ENCODE data around the gene ATP11A.

DNA sequence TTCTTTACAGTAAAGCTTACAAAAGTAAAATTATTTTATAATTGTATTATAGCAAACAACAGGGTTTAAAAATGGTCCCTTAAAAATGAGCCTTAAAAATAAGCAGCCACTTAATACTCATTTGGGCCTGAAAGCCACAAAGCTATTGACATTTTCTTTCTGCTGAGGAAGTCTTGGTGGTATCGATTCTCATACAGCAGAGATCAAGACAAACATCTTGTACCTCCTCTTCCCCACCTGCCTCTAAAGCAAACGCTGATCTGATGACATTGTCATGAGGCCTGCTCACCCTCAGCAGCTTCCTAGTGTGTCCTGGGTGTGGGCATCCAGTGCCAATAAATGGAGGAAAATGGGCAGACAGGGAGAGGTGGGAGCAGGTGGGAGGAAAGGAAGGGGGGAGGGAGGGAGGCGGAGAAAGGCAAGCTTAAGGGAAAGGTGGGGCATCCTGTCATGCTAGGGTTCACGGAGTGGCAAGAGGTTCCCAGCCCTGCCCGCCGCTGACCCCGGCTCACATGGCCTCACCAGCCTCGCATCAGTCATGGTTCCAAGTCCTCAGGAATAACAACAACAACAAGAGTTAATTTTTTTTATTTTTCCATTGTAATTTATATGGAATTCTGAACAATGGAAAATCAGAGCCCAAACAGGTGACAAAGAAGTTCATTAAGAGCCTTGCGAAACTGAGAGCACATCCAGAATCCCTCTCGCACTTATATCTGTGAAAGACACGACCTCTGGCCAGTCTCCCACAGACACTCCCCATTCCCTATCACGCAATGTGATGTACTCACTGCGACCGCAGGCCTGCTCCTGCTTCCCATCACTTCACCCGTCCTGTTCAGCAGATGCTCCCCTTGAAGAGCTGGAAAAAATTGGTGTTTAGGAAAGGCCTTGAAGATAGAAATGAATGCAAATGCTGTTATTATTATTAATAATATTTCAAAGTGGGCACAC lies 15.1 kb upstream of the ATP11A start:
- TF ChIP-seq POLR2A (IDR thresholded peaks at IDR 0.05; ENCODE audit: low read depth, low read length) (no peak), CTCF (IDR thresholded peaks at IDR 0.05; ENCODE audit: extremely low read depth in 1 of 2, insufficient read depth in 1 of 2, low read depth in 1 of 2, low read length in 2 of 2) (no peak), FOS (IDR thresholded peaks at IDR 0.05; ENCODE audit: borderline replicate concordance, insufficient read depth, low read length) (no peak), MYC (IDR thresholded peaks at IDR 0.05; ENCODE audit: low read depth, low read length) (no peak), MAX (IDR thresholded peaks at IDR 0.05; ENCODE audit: insufficient read depth, insufficient read length) (no peak), JUN (IDR thresholded peaks at IDR 0.05; ENCODE audit: borderline replicate concordance, insufficient read depth, insufficient read length, low read depth) (no peak), EZH2 (IDR thresholded peaks at IDR 0.05; ENCODE audit: borderline replicate concordance, low read depth, low read length, severe bottlenecking) (no peak)

All from endothelial cell of umbilical vein (primary cell).